ENCODE measurements around the gene CCDC60.
A peak's percentile ranks its signal among the peaks of the same experiment; 100 is the strongest.

CCDC60 gene

DNA sequence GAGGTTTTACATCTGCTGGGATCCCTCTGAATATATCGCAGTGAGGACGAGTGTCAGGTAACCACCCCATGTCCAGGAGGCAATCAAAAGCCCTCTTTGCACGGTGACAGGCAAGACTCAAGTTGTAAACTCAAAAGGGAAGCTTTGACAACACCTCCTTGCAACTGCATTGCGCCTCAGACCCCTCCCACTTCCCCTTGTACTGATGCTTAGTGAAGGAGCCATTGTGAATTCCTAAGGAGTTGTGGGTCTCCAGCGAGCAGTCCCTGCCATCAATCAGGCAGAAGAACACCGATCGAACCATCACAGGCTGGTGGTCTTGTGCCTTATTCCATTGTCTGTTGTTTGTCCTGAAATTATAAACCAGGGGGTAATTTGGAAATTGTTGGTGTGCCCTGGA lies 112.6 kb downstream of the CCDC60 start:
- DNase-seq (ENCODE audit: low spot score), result no peak

DNA sequence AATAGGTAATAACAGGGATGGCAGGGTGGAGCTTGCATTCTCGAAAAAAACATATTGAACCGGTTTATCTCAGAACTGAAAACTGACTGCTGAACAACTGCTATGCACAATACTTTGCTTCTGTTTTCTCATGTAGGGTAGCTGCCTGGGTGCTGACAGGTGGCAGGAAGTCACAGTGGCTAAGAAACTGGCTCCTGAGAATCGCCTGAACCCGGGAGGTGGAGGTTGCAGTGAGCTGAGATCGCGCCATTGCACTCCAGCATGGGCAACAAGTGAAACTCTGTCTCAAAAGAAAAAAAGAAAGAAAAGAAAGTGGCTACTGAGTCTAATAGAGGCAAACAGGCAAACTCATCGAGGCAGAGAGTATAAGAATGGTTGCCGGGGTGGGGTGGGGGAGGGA lies 113.1 kb downstream of the CCDC60 start:
- no peak for DNase-seq (ENCODE audit: low spot score)

DNA sequence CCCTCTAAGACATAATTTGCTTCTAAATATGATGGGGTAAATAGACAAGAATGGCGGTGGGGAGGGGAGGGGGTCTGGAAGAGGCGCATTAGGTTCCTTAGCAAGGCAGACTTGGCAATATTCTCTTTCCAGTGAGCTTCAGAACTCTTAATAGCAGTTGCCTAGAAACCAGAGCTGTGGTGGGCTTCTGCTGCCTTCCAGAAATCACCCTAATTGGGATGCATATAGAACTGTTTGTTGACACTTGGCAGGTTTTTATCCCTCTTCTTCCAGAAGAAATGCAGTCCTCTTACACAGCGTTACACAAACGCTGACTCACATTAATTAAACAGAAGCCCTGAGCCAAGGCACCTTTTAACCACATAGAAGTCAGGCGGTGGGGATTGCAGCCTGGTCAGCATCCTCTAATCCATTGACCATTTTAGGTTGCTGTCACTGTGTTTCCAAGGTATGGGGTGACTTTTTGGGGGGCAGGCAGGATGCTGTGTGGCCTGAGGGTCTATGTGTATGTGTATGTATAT lies 114.1 kb downstream of the CCDC60 start:
- DNase-seq (ENCODE audit: low spot score), result no peak

DNA sequence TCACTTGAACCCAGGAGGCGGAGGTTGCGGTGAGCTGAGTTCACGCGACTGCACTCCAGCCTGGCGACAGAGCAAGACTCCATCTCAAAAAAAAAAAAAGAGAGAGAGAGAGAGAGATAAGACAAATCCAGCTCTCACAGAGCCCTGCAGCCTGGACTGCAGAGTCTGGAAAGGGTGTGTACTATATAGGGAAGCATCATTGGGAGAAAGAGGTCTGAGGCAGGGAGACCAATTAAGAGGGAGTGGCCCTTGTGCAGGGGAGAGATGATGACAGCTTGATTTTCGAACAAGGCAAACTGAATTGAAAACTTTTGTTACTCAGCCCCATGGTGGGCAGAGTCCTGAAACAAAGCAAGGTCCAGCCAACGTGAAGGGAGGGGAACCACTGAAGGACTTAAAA lies 116.2 kb downstream of the CCDC60 start:
- DNase-seq (ENCODE audit: low spot score), result no peak

DNA sequence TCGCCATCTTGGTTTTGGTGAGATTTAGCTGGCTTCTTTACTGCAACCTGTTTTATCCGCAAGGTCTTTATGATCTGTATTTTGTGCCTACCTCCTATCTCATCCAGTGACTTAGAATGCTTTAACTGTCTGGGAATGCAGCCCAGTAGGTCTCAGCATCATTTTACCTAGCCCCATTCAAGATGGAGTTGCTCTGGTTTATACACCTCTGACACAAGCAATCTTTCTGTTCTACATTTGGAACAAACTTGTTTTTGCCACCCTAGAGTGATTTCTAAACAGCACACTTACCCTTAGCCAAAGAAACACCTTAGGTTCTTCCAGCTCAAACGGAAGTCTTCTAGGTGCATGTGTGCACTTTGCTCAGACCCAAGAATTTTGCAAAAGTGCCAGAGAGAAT lies 122.3 kb downstream of the CCDC60 start:
- DNase-seq (ENCODE audit: low spot score), result no peak

DNA sequence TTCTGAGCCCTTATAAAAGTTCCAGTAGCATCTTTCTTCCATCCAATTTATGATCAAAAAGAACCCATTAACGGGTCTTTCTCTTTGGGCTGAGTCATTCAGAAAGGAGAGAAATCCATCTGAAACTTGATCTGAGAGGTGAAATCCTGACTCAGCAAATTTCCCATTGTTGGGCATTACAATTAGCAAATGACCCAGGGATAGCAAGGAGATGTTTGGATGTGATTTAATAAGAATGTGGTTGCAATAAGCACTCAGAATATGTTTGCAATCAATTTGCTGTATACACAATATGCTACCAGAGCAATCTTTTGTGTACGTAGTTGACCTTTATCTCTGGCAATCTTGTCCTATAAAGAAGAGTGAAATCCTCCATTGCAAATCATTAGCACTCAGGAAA lies 122.7 kb downstream of the CCDC60 start:
- DNase-seq (ENCODE audit: low spot score), result no peak

GRCh38 chr12:119459481-119459880 lies 125.0 kb downstream of the CCDC60 start:
- no peak for DNase-seq (ENCODE audit: low spot score)

DNA sequence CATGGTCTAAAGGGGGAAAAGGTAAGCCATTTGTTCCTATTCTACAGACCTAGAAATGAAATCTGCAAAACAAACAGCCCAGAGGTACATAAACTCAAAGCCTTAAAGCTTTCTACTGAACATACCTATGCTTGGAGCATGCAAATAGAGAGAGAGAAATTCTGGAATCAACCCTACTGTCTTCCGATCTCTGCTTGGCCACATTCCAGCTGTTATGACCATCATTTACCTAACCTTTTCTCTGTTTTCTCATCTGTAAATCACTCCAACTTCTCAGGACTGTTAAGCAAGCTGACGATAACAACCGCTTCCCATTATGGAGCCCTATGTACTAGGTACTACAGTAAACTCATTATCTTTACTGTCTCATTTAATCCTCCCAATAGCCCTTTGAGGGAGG lies 126.3 kb downstream of the CCDC60 start:
- DNase-seq (ENCODE audit: low spot score), result no peak

GRCh38 chr12:119461636-119462214 lies 127.2 kb downstream of the CCDC60 start:
- no peak for DNase-seq (ENCODE audit: low spot score)

DNA sequence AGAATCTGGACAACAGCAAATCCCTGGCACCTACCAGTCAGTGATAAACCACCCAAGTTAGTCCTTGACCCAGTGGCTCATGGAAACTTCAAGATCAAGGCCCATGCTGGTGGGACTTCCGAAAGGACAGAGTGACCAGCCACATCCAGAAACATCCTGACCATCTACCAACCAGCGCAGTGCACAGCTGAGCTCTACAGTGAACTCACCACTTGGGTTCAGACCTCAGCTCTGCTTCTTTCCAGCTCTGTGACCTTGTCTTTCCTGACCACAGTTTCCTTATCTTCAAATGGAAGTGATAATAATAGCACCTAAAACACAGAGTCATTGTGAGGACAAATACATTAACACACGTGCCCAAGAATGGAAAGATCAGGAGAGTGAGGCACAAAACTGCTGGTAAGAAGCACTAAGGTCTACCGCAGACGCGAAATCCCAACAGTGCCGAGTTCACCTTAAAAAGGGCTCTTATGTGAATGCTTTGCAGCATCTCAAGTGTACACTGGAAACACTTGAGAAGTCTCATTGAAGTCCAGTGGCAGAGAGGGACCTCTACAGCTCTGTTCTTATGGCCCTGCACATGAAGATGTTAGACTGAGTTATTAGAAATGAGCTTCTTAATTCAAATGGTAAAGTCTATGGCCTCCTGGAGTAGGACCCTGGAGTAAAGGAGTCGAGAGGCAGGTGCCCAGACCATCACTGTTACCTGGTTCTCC lies 128.8 kb downstream of the CCDC60 start:
- no peak for DNase-seq (ENCODE audit: low spot score)

GRCh38 chr12:119468296-119468695 lies 133.8 kb downstream of the CCDC60 start:
- no peak for DNase-seq (ENCODE audit: low spot score)

- DNase-seq (ENCODE audit: low spot score), result no peak
Observed at GRCh38 chr12:119475650-119476049, 141.1 kb downstream of the CCDC60 start.

GRCh38 chr12:119476951-119477350 lies 142.4 kb downstream of the CCDC60 start:
- no peak for DNase-seq (ENCODE audit: low spot score)

GRCh38 chr12:119479121-119479561 lies 144.6 kb downstream of the CCDC60 start:
- no peak for DNase-seq (ENCODE audit: low spot score)

- no peak for DNase-seq (ENCODE audit: low spot score)
Observed at GRCh38 chr12:119480551-119480950, 146.0 kb downstream of the CCDC60 start.

DNA sequence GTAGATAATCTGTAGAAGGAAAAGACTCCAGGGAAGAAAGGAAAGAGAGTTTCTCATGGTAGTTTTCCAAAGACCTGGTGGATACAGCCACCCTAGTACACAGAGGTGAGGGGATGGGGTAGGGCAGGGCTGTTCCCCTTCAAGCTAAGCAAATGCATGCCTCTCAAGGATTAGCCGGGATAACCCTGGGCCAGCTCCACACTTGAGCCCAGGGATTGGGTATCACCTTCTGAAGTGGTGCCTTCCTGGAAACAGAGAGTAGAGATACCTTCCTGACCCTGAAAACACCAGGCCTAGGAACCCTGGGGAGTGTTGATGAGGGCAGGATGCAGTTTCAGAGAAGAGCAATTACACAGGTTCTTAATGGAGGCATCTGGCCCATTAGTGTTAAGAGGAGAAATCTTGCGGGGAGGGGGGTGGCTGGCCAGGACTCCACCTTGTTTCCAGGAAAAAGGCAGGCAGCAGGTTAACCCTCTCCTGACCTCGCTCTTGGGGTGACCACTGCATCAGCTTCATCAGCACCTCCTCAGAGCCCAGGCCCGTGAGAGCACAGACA lies 152.1 kb downstream of the CCDC60 start:
- no peak for DNase-seq (ENCODE audit: low spot score)

DNA sequence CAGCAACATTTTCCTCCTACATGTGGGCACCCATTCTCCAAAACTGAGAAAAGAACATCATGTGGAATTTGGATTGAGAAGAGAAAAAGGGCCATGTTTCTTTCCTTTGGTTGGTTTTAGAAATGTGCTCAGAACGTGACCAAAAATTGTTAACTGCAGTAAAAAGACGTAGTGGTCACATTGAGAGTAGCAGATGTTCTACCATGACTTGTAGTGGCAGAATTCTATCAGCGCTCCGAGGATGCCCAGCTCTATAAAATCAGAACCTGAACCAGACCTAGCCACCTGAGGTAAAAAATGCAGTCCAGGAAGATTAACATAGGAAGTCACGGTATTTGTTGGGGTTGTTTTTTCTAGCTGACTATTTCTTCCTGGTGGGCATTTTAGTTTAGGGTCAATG lies 157.3 kb downstream of the CCDC60 start:
- DNase-seq (ENCODE audit: low spot score), result no peak

DNA sequence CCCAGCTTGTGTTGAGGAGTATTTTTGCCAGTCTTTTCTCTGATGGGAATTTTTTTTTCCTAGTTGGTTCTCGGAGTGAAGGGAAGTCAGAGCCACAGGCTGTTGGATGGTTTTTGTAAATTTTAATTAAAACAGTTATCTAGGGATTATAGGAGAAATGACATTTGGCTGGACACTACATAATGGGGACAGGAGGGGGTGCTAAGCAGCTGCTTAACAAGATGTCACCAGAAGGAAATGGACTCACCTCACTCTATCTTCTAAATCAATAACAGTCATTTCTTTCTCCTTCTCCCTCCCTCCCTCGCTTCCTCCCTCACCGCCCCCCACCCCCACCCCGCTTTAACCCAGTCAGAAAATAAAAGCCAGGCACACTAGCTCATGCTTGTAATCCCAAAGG lies 165.7 kb downstream of the CCDC60 start:
- DNase-seq (ENCODE audit: low spot score), result no peak

DNA sequence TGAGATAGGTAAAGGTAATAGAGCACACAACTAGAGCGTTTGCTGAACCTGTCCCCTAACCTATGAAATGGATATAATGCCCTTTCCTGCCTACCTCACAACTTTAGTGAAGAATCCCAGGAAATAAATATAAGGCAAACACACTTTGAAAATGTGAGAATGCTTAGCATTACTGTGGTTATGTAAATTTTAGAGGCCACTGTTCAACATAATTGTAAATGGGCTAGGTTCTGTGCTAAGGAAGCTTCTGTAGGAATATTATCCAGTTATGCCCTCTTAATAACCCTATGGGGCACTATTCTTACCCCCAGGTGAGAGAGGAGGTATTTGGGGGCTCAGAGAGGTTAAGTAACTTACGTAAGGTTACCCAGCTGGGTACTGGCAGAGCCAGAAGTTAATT lies 166.5 kb downstream of the CCDC60 start:
- no peak for DNase-seq (ENCODE audit: low spot score)

- no peak for DNase-seq (ENCODE audit: low spot score)
Observed at GRCh38 chr12:119505001-119505400, 170.5 kb downstream of the CCDC60 start.

DNA sequence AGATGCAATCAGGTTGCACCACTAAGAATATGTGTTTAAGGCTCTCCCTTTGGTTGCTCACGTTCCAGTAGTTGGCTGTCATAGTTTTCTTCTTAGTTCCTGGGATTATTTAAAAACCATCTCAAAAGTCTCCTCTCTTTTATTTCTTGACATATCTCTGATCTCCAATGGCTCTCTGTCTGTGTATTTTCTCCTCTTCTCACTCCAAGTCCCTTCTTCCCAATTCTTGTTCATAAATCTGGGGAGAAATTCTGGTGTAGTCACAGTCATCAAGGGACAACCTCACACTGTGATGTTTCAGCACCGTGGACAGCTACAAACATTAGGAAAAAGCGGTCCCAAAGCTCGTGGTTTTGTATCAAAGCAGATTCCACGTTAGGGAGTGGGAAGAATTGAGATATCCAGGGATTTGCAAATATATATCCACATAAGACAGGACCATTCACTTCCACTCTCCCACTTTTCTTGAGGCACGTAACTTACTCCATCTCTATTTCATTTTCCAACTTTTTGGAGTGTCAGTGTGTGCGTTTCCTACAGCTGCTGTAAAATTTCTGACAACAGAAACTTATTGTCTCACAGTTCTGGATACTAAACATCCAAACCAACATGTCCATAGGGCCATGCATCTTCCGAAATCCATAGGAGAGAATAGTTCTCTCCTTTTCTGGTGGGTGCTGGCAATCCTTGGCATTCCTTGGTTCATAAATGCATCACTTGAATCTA lies 178.4 kb downstream of the CCDC60 start:
- DNase-seq (ENCODE audit: low spot score), result peak; percentile 62

GRCh38 chr12:119528241-119528640 lies 193.7 kb downstream of the CCDC60 start:
- DNase-seq (ENCODE audit: low spot score), result no peak

DNA sequence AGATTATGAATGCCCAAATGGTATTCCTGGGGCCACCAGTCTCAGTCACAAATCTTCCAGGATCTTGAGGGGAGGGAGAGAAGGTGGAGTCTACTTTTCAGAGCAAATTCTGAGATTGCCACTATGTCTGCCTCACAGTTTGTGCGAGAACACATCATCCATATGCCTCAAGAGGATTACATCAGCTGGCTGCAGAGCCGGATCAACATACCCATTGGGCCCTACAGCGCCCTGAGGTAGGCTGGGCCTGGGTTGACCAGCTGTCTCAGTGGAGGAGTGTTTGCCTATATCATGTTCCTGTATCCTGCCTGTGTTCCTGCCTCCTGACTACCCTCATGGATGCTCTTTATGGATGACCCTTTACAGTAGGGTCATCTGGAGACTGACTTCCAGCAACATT lies 205.9 kb downstream of the CCDC60 start:
- DNase-seq (ENCODE audit: low spot score), result no peak
